ENCODE data around the gene DPYSL3.
"Not testable (repeated sequence)": the region's sequence is repeated elsewhere in the genome, so short reads cannot be mapped to it uniquely, and the experiment has no call there.

Gene DPYSL3

DNA sequence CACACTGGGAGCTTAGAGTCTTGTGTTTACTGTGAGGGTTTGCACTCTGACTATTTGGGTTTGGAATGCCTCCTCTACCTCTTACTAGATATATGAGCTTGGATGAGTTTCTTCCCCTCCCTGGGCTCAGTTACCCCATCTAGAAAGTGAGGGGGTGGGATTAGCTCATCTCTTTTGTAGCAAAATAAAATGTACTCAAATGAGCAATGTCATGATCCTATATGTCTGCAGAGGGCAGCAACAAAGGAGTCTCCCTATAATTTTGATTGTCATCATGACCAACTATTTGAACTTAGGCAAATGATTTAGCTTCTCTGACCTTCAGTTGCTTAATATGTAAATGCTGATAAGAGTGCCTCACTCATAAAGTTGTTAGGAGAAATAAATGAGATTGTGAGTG, 109.0 kb downstream of the DPYSL3 start:
- DNase-seq: no peak

DNA sequence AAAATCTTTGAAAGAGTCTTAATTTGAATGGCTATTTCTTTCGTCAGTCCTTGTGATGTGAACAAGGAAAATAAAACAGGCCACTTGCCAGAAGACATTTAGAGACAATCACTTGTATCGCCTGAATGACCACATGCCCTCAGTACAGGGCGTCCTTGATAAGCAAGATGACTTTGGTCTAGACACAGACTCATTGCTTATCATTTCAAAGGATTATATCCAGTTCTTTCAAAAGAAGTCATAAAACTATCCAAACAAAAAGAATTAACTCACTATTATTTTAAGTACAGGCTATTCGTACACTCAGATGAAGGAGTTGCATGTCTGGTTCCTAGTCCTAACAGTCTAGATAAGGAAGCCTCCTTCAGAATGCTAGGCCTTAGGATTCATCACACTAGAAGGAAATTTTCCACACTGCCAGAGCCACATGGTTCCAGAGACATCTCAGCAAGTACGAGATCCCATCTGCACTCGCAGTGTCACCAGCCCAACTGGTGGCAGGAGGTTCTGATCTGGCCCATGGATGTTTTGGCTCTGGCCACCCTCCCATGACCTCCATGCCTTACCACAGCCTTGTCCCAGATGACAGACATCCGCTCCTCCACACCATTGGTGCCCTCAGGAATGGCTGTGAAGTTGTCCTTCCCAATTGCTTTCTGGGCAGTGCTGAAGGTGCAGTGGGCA, 109.6 kb downstream of the DPYSL3 start:
- no peak for DNase-seq

DNA sequence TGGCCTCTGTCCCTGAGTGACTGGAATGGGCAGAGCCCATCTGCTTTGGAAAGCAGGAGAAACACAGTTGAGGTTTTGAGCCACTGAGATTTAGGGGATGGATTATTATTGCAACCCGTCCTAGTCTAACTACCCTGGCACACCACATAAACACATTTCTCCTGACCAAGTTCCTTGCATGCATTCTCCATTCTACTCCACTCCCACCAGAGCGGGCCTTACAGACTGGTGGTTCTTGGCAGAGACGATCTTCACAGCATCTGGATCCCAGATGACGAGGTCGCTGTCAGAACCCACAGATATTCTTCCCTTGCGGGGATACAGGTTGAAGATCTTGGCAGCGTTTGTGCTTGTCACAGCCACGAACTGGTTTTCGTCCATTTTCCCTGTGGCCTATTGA, 111.0 kb downstream of the DPYSL3 start:
- DNase-seq: peak; percentile 42

DNA sequence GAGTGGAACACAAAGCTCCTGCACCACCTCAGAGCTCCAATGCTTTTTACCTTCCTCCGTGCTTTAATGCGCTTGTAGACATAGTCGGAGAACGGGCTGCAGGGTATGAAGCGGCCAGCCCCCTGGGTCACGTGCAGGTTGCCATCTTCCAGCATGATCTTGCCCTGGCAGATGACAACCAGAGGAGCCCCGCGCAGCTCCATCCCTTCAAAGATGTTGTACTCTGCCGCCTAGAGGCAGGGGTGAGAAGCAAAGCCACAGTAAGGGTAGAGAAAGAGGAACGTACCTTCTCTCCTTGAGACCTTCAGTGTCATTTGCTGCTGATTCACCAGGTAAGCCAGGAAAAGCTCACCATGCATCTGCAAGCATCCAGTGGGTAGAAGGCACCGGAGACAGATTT, 112.3 kb downstream of the DPYSL3 start:
- no peak for DNase-seq

DNA sequence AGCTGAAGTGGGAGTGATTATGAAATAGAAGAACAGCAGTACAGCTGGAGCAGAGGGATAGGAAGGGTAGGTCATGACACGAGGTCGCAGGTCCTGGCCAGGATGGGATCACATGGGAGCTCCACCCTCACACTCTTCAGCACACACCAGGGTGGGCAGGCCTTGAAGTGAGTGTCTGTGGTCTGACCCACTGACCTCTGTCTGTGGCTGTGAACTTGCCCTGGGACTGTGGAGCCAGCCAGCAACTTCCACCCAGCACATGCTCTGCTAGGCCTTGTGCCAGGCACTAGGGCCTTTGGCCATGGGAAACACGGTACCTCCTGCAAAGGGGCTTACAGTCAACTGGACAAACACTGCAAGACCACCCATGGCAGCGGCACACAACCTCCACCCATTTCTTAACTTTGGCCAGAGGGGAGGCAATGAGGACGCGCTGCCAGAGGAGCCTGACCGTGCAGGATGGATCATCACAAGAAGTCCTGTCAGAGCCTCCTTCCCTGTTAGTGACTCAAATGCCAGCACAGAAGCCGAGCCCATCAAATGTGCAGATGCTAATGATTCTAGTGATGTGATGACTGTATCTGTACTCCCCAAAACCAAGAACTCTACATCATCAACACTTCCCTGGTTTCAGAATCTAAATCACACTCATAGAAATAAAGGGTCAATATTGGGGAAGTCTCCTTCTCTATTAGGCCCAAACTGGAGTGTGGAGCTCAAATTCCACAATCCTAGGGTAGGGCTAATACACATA, 113.6 kb downstream of the DPYSL3 start:
- no peak for DNase-seq

DNA sequence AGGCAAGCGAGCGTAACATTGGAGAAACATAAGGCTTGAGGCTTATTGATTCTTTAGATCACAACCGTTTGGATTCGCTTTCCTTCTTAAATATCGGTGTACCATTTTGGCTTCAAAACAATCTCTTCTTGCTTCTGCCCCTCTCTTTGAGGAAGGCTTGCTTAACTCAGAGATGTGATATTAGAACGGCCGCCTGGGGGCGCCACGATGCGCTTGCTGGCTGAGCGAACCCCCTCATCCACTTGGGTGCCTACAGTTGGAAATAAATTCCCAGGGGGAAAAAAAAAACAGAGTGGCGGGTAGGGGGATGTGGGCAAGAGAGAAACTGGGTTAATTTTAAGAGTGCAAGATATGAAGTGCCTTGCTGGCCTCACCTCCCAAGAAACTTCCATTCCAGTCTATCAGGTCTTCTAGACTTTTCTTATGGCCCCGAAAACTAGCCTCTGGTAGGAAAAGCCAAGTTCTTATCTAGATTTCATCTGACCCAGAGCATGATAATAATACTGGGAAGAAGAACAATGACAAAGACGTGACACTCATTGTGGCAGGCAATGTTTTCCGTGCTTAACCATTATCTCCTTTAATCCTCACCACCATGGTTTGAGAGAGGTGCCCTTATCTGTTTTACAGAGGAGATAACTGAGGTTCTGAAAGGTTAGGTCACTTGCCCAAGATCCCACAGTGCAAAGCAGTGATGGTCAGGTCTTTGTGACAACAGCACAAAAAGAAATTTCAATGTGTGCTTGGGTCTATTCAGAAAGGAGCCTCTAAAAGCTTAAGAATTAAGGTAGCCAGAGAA, 115.8 kb downstream of the DPYSL3 start:
- DNase-seq: no peak

DNA sequence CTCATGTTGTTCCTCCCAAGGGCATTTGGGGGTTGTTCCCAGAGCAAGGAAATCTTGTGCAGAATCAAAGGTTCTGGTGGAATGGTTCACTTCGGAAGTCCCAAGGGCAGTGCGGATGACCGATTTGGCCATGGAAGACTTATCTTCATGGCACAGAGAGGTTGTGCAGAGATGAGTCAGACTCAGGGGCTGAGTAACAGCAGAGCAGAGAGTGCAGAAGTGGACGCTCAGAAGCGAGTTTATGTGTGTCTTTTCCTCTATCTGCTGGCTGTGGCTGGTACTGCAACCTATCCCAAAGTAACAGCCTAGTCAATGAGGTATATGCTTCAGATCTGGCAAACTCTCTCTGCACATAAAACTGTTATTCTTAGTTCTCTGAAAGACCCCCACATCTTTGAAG, 118.1 kb downstream of the DPYSL3 start:
- DNase-seq: peak; percentile 66

DNA sequence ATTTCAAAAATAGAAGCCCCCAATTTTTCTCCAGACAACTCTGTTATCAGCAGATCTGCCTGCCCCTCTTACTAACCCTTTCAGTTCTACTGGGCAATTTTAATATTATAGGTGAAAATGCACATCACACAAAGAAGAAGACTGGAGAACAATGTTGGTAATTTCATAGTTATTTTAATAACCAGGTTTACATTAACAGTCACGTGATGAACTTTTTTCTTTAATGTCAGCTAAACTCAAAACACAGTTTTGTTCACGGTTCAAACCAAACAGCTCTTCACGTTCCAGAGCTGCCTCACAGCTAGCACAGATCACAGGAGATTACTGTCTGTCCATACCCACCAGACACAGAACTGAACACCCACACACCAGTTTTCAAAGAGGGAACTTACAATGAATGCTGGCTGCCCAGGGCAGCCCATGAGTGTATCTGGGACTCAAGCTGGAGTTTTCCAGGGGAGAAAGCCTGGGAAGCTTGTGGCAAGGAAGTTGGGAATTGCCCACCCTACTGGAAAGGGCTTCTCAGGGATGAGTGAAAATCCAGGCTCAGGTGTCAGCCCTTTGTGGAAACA, 119.1 kb downstream of the DPYSL3 start:
- DNase-seq: no peak

DNA sequence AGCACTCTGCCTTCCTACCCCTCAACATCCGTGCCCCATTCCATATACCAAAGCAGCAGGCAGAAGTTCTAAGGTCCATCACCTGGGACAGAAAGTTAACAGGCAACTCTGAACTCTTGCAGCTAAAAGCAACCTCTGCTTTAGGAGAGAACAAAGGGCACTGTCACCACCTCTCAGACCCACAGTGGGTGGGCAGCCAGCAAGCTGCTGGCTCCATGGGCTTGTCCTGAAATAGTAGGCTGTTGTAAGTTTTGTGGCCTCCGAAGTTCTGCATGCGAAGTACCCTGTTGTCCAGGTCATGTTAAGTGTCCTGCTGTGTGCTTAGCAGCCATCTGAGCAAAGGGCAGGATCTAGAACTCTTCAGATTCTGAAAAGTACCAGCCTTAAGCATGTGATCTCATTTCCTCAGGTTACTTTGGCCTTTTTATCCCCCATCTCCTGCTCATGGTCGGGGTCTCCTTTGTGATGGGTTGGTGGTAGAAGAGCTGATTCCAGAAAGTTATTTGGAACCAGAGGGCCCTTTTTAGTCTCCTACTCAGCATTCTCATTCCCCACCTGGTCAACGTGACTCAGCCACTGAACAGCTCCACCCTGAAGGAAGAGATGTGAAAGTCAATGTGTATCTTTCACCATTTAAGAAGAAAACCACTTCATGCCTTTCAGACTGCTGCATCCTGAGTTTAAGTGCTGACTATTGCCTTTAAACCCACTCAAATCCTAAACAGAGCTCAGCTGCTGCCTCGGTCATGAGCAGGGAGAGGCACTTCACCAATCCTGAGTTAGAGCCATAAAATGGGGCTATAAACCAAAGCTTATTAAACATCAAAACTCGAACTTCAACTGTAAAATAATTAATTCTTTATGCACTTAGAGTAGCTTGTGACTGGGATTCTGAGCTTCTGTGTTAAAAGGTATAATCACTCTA, 121.4 kb downstream of the DPYSL3 start:
- DNase-seq: no peak

DNA sequence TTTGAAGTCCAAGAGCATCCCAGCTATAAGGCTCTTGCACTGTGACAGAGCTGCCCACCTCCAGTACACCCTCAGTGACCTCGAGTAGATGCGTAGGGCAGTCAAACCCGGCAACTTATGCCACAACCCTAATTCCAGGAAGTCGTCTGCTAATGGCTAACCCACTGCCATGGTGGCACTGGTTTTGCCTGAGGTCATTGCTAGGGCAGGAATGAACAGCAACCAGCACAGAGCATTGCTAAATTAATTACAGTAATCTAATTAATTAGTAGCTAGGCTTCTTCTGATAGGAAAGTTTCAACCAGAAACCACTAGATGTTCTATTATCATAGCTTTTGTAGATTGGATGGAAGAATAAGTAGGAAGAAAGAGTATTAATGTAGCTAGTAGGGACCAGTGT, 122.8 kb downstream of the DPYSL3 start:
- no peak for DNase-seq

DNA sequence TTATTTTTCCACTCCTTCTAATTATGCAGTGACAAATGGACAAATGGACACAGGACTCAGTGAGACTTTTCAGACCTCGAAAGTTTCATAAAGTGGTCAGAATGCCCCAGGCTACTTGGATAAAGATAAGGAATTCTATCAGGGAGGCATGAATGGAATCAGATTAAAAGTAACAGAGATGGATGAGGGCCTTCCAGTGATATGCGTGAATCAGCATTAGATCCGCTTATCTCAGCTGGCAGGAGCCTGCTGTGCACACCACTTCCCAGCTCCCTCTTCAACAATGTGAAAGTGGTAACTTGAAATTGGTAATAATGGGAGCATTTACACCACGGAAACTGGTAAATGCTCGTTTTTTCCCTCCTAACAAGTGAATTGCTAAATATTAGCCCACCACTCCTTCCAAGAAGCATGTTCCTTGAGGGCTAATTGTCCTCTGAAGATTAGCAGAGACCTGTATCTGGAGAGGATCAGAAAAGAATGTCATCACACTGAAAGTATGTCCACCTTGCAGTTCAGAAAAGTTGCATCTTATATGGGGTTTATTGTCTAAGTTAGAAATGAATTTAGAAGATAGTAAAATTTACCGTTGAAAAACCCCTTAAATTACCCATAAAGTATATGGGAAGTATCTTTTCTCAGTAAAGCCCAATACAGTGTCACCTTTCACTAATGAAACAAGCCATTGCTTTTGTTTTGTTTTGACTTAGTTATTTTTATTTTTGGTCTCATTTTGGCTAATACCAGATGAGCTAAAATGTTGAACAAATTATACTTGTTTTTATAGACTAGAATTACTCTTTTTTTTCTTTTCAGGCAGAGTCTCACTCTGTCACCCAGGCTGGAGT, 125.3 kb downstream of the DPYSL3 start:
- no peak for DNase-seq

DNA sequence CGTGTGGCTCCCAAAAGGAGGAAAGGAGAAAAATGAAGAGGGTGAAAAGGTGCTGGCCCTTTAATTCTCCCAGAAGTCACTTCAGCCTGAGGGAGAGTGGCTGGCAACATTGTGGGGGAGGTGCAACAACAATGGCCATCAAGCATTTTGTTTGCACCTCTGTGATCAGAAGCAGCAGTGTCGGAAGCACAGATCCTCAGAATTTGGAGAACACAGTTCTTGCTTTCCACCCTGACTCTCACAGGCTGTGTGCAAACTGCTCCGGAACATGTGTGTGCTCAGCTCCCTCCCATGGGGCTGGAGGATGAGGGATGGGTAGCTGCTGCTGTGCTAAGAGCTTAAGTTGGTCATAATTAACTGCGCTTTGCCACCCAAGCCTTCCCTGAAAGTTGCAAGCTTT, 127.1 kb downstream of the DPYSL3 start:
- no peak for DNase-seq

DNA sequence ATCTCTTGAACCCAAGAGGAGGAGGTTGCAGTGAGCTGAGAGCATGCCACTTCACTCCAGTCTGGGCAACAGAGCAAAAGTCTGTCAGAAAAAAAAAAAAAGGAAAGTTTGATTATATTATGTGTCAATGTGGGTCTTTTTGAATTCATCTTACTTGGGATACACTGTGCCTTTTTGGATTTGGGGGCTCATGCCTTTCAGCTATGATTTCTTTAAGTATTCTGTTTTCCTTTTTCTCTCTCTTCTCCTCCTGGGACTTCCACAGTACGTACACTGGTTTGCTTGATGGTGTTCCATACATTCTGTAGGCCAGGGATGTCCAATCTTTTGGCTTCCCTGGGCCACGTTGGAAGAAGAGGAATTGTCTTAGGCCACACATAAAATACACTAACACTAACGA, 128.3 kb downstream of the DPYSL3 start:
- no peak for DNase-seq

DNA sequence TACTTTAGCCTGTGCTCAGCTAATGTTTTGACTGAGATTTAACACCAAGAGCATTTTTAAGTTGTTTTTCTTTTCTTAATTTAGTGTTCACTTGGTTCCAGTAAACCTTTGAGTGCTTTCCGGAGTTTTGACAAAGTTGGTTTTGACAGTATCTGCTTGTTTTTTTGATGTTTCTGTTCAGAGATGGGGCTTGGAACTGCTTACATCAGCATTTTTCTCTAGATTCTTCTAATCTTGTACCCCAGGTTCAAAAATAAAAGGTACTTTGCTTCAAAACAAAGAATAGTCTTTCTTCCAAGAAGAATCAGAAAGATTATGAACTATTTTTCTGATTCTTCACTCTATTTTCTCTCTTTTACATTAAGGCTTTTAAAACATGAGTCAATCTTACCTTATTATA, 132.2 kb downstream of the DPYSL3 start:
- no peak for DNase-seq

DNA sequence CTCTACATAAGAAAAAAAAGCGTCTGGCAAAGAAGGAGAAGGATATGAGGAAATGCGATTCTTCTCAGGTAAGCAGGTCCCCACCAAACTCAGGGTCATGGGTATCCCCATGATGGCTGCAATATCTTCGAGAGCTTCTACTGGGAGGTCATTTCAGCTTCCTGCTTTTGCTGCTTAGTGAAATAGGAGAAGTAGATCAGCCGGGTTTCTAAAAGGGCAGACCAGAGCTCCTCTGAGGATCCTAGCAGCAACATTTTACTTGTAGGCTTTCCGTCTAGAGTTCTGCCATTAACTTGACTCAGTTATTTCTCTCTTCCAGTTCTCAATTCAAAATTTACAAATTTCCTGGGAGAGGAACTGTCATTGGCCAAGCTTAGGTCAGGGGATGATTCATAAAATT, 134.7 kb downstream of the DPYSL3 start:
- DNase-seq: no peak

DNA sequence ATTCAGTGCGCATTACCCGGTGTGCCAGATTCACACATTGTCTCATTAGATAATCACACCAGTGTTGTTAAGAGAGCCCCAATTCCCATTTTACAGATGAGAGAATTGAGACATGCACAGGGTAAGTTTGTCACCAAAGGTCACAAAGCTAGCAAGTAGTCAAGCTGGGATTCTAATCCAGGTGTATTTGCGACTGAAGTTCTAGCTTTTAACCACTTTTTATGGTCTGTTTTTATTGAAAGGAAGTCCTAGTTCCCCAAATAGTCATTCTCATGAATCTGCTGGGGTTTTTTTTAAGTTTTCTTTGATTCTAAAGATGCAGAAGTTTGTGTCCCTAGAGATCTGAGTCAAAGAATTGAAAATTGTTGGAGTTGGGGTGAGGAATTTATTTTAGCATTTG, 136.5 kb downstream of the DPYSL3 start:
- DNase-seq: no peak

DNA sequence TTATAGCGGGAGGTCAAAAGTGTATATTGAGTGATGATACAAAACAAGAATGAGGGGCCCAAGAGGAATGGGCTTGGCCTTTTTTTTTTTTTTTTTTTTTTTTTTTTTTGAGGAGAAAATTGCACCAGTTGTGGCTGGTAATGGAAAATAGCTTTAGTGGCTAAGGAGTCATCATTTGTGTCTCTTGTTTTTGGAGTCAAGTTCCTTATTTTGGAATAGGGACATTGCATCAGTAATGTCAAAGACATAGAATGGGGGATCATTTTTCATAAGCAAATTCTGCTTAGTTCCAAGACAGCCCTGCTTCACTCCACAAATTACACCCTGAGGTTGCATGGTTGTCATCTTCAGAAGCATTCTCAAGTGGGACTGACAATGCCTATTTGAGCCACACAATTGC, 137.7 kb downstream of the DPYSL3 start:
- no peak for DNase-seq

DNA sequence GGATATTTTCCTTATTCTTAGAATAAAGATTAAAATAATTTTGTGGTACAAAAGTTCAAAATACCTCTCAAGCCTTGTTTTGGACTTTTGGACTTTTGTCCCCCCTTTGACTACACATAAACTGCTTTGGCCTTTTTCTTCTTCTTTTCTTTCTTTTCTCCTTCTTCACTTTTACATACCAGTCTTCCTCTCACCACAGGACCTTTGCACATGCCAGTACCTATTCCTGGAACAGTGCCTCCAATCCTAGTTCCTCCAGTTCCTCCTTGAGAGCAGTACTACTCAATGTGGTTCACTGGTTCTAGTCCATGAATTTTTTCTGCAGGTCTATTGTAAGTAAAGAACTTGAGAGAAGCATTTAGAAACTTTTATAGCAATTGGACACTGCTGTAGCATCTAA, 138.6 kb downstream of the DPYSL3 start:
- no peak for DNase-seq

DNA sequence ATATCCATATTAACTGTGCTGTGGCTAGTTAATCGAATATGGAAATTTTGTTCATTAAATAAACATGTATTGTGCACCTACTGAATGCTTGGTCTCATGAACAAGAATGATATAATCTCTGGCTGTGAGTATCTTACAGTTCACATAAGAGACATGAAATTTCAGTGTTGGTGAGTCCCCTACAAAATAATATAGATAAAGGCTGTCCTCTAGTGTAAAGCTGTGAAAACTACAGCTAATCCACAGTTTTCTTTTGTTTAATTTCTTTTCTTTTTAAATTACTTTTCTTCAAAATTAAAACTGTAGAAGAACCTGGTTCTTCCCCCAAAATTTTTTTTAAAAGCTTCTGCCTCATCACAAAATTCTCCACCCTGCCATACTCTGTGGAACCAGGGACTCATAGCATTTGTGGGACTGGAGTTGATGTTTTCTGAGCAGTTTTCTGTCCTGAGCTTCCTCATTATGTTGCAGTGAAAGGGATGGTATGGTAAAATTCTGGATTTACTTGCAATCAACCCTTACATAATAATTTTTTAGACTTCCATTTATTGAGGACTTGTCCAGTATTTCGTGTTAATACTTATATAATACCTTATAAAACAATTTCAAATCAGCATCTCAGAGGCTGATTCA, 140.0 kb downstream of the DPYSL3 start:
- no peak for DNase-seq

DNA sequence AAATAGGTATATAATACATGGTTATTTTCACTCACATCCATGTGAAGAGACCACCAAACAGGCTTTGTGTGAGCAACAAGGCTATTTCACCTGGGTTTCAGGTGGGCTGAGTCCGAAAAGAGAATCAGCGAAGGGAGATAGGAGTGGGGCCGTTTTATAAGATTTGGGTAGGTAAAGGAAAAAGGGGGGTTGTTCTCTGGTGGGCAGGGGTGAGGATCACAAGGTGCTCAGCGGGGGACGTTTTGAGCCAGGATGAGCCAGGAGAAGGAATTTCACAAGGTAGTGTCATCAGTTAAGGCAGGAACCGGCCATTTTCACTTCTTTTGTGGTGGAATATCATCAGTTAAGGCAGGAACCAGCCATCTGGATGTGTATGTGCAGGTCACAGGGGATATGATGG, 142.5 kb downstream of the DPYSL3 start:
- DNase-seq: not testable (repeated sequence)
